Endometrium (tissue), 2 donors: ENCODE measurements around the gene GLG1.
"Not testable (repeated sequence)": the region's sequence is repeated elsewhere in the genome, so short reads cannot be mapped to it uniquely, and the experiment has no call there.

ENCODE experiments used
- FAIRE-seq: peaks from 2 replicates; lab custom pipeline; 2012; peaks lifted over from hg19 to GRCh38; lab: Jason Lieb, UNC
- donor health status: control.
- donor health status: control.

The GLG1 gene

DNA sequence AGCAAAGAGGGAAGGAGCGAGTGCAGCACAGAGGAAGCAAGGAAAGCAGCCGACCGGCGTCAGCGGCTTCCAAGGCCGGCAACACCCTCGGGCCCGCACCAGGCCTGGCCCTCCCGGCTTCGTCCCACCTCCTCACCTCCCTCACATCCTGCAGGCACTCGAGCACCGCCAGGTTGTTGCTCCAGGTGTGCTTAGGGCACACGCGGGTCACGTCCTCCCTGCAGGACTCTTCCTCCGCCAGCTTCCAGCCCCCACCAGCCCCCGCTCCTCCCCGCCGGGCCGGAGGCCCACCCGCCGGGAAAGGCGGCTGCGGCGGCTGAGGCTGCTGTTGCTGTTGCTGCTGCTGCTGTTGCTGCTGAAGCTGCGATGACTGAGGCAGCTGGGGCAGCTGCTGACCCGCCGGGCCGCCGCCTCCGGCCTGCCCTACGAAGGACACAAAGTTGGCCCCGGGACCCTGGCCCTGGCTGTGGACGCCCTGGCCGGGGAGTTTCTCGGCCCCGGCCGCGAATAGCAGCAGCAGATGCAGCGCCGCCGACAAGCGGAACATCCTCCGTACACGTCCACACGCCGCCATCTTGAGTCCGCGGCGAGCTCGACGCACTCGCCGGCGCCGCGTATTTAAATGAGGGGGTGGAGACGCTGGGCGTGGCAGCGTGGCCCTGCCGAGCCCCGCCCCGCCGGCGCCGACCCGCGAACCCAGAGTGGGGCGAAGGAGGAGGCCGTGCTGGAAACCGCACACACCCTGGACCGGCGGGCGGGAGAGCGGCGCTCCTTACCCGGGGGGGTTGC, at the start of gene GLG1:
Gene GLG1 (minus strand): TSS at position 594 of the 789 bp plus-strand sequence. CDS start 20 bp downstream, at position 574.
- no peak for FAIRE-seq

DNA sequence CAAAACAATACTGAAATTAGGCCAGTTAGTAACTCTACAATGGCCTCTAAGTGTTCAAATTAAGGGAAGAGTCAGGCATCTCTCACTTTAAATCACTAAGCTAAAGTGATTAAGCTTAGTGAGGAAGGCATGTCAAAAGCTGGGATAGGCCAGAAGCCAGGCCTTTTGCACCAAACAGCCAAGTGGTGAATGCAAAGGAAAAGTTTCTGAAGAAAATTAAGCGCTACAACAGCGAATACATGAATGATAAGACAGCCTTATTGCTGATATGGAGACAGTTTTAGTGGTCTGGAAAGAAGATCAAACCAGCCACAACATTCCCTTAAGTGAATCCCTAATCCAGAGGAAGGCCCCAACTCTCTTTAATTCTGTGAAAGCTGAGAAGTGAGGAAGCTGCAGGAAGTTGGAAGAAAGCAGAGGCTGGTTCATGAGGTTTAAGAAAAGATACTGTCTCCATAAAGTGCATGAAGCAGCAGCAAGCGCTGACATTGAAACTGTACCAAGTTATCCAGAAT, 47.7 kb upstream of the GLG1 start:
- no peak for FAIRE-seq

GRCh38 chr16:74652883-74653282, 46.0 kb upstream of the GLG1 start:
- not testable (repeated sequence) for FAIRE-seq

- FAIRE-seq, result no peak
Measured at GRCh38 chr16:74652249-74652648, 45.3 kb upstream of the GLG1 start.

GRCh38 chr16:74651841-74652240, 44.9 kb upstream of the GLG1 start:
- FAIRE-seq, result no peak

DNA sequence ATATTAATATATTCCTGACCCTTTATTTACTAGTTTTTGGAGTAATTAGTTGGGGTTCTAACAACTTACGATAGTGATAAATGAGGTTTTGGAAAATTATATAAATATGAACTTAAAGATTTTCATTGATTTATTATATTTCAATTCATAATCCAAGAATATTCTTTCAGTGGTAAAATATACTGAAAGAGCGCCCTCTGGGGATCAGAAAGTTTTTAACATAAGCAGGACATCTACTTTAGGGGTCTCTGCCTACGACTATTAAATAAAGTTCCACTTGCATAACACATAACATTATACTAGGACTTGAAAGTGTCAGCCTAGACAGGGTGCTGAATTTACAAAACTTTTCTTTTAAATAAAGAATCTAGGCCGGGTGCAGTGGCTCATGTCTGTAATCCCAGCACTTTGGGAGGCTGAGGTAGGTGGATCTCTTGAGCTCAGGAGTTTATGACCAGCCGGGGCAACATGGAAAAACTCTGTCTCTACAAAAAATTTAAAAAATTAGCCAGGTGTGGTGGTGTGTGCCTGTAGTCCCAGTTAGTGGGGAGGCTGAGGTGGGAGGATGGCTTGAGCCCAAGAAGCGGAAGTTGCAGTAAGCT, 44.2 kb upstream of the GLG1 start:
- no peak for FAIRE-seq

GRCh38 chr16:74649839-74650504, 43.1 kb upstream of the GLG1 start:
- no peak for FAIRE-seq

- FAIRE-seq, result no peak
Measured at GRCh38 chr16:74641969-74642368, 35.1 kb upstream of the GLG1 start.

DNA sequence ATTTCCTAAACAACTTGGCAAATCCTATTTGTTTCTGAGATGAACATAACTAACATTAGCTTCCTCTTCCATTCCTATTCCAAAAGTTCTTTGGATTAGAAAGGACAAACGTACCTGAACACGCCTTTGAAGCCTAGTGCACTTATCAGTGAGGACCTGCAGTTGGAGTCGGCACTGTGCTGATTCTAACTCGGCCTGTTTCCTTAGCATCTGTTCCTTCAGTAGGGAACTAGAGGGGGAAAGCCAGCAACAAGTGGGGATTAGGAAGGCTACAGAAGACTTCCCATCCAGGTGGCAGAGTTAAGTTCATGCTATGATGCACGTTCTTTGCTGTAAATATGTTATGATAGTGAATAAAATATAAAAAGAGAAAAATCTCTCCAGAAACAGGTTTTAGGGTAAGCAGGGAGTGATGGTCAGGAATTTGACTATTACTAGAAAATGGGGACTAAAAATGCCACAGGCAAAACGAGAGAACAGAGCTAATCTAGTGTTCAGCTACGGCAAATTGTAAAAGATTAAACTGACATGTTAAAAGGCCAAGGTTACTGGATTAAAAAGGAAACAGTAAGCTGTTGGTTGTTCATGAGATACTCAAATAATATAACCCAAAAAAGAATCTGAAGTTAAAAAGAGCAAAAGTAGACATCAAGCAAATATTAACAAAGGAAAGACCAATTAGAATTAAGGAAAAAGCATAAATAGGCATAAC, 31.0 kb upstream of the GLG1 start:
- FAIRE-seq, result no peak

DNA sequence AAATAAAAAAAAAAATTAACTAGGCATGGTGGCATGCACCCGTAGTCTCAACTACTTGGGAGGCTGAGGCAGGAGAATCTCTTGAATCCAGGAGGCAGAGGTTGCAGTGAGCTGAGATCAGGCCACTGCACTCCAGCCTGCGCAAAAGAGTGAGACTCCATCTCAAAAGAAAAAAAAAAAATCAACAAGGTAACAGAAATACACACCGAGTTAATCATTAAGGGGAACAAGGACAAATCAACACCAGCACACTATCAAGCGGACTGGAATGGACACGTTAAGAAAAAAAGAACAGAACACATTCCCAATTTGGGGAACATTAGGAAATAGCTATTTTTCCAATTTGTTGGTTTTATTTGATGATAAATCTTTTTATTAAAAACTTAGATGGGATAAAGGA, 28.4 kb upstream of the GLG1 start:
- no peak for FAIRE-seq

DNA sequence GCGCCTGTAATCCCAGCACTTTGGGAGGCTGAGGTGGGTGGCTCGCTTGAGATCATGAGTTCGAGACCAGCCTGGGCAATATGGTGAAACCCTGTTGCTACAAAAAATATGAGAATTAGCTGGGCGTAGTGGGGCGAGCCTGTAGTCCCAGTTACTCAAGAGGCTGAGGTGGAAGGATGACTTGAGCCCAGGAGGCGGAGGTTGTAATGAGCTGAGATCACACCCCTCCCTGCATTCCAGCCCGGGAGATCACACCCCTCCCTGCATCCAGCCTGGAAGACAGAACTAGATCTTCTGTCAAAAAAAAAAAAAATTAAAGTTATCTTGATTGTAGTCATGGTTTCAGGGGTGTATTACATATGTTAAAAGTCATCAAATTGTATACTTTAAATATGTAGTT, 26.8 kb upstream of the GLG1 start:
- no peak for FAIRE-seq

- no peak for FAIRE-seq
Measured at GRCh38 chr16:74627506-74628220, 20.7 kb upstream of the GLG1 start.

- FAIRE-seq, result no peak
Measured at GRCh38 chr16:74626741-74627416, 20.0 kb upstream of the GLG1 start.

DNA sequence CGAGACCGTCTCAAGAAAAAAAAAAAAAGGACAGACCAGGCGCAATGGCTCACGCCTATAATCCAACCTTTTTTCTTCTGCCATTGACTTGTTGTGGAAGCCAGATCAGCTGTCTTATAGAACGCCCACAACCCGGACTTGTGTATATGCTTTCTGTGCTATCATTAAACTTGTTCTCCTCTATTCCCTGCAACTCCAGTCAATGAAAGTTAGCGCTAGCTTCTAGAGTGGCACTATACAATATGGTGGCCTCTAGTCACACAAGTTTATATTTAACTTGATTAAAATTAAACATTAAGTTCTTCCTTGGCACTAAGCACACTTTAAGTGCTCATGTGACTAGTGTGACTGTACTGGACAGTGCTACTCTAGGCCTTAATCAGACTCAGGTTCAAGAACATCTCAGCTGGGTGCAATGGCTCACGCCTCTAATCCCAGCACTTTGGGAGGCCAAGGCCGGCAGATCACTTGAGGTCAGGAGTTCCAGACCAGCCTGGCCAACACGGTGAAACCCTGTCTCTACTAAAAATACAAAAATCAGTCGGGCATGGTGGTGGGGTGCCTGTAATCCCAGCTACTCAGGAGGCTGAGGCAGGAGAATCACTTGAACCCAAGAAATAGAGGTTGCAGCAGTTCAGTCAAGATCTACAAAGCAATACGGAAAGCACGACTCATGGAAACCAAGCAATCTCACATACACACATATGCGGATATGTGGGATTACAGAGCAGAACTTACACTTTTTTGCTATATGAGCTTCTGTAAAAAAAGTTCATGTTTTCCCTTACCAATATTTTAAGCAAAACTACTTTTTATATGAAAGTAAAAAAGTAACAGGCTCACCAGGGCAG, 18.8 kb upstream of the GLG1 start:
- FAIRE-seq, result no peak

DNA sequence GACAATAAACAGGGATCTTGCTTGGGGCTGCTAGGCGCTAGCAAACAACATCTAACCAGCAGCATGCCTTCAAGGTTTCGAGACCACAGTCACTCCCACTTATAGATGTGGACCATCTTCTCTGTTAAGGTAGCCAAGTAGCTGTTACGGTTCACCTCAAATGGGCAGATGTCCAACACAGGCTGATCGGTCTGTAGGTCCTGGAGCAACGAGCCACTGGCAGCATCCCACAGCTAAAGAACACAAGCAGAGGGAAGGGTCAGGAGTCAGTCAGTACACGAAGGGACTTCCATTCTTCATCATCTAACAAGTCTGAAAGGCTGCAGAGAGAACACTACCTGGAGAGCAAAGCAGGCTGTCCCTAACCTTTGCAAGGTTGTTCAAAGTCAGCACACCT, 16.9 kb upstream of the GLG1 start:
- FAIRE-seq, result no peak

- FAIRE-seq, result no peak
Measured at GRCh38 chr16:74623214-74623838, 16.4 kb upstream of the GLG1 start.

DNA sequence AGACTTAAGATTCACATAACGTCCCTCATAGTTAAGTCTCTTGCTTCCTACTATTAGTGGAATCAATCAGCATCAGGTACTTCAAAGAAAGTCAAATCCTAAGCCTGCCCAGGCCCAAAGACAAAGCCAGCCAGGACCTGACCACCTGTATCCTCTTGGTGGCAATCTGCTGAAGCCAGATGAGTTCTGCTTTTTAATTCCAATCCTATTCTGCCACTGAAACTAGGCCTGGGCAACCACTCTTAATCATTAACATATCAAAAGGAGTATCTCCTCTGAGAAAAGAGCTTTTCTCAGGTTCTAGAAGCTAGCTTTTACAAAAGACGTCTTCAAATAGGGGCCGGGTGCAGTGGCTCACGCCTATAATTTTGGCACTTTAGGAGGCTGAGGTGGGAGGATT, 15.1 kb upstream of the GLG1 start:
- FAIRE-seq, result no peak

- FAIRE-seq, result no peak
Measured at GRCh38 chr16:74617206-74617788, 10.4 kb upstream of the GLG1 start.

- FAIRE-seq, result no peak
Measured at GRCh38 chr16:74611721-74612120, 4.8 kb upstream of the GLG1 start.
